Ovary (tissue), 3 donors: Measurements from ENCODE around the gene CEACAM21.

Experiments used
- EP300 ChIP-seq: sonication (generic); formaldehyde crosslinking; IDR thresholded peaks from one replicate; pipeline ENCODE4 v1.6.1; 2017; ENCODE audit warnings: antibody characterized with exemption
- TF ChIP-seq, protein P1 (sequence below), 3 donors: fragments of 450-650 bp in 2 of 3; fragments of 200-600 bp in 1 of 3; IDR thresholded peaks; one replicate each; pipeline versions ENCODE4 v1.5.1 to v1.8.0; 2016 to 2022; ENCODE audit warnings: antibody characterized with exemption in 3 of 3, mild to moderate bottlenecking in 1 of 3
- donor health status: DM: no; HTN: no; CAD: no.

DNA sequence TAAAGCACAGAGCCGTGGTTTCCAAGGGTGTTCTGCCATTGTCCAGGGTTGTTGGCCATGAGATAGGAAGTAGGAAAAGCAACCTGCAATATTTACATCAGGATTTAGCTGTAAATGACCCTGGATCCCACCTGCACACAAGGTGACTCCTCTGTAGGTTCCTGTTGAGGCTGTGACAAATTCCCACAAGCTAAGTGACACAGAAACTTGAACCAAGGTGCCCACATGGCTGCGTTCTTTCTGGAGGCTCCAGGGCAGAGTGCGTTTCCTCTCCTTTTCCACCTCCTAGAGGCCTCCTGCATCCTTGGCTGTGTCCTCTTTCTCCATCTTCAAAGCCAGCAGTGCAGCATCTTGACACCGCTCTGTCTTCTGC is 11.9 kb downstream of the CEACAM21 start:
- TF ChIP-seq, protein P1, sequence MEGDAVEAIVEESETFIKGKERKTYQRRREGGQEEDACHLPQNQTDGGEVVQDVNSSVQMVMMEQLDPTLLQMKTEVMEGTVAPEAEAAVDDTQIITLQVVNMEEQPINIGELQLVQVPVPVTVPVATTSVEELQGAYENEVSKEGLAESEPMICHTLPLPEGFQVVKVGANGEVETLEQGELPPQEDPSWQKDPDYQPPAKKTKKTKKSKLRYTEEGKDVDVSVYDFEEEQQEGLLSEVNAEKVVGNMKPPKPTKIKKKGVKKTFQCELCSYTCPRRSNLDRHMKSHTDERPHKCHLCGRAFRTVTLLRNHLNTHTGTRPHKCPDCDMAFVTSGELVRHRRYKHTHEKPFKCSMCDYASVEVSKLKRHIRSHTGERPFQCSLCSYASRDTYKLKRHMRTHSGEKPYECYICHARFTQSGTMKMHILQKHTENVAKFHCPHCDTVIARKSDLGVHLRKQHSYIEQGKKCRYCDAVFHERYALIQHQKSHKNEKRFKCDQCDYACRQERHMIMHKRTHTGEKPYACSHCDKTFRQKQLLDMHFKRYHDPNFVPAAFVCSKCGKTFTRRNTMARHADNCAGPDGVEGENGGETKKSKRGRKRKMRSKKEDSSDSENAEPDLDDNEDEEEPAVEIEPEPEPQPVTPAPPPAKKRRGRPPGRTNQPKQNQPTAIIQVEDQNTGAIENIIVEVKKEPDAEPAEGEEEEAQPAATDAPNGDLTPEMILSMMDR (IDR thresholded peaks at IDR 0.05): no peak
- TF ChIP-seq EP300: no peak
